ENCODE measurements around the gene APOC3.

- TF ChIP-seq POLR2AphosphoS5 (IDR thresholded peaks at IDR 0.05) (peak; percentile 93), POLR2A (IDR thresholded peaks at IDR 0.05) (no peak), CTCF (IDR thresholded peaks at IDR 0.05) (peak in 1 of 4 experiments; percentile 2)
Observed at GRCh38 chr11:116852261-116853031, 22.7 kb downstream of the APOC3 start.

All from prostate gland (tissue), 2 donors.